ENCODE results near the gene PDCL3.

Gene PDCL3

GRCh38 chr2:100624536-100624935 is 61.7 kb downstream of the PDCL3 start:
- TF ChIP-seq CTCF (IDR thresholded peaks at IDR 0.05; ENCODE audit: control extremely low read depth, extremely low read depth, low read depth, missing control alignments): no peak
- POLR2A ChIA-PET: no interaction called here
- CTCF ChIA-PET: no interaction called here
- DNase-seq (ENCODE audit: extremely low spot score): no peak

GRCh38 chr2:100625717-100626116 is 62.9 kb downstream of the PDCL3 start:
- DNase-seq (ENCODE audit: extremely low spot score): no peak
- ChIA-PET POLR2A (no interaction called here), CTCF (no interaction called here)
- no peak for TF ChIP-seq CTCF (IDR thresholded peaks at IDR 0.05; ENCODE audit: control extremely low read depth, extremely low read depth, low read depth, missing control alignments)
